Calu3 (cell line): ENCODE data around the gene FTH1. TPM values are rescaled to one million over a fixed set of nuclear protein-coding genes. Genes with fewer than 3 reads are reported as not detected.
A peak's percentile ranks its signal among the peaks of the same experiment; 100 is the strongest.
"Not testable (repeated sequence)": the region's sequence is repeated elsewhere in the genome, so short reads cannot be mapped to it uniquely, and the experiment has no call there.

Experiments
- BruUV-seq: library from RNA; stranded (reverse); fragments of 400-500 nt; replicated peaks from 2 replicates; lab custom pipeline; 2021; lab: Mats Ljungman, UMichigan
- CTCF ChIA-PET: fragments of 300-600 bp; sonication (Branson Sonifier 250); formaldehyde crosslinking; loops from one replicate; lab custom pipeline; 2022; ENCODE audit warnings: antibody characterized with exemption; lab: Charles Lee
- DNase-seq: peaks from one replicate; pipeline ENCODE4 v3.0.0; 2022
- H3K27ac Mint-ChIP-seq: one replicate; pipeline ENCODE4 v1.8.0; 2022; ENCODE audit warnings: mixed read lengths; ENCODE audit not compliant: unreplicated experiment
- H3K27me3 Mint-ChIP-seq: one replicate; pipeline ENCODE4 v1.8.0; 2022; ENCODE audit warnings: mixed read lengths; ENCODE audit not compliant: unreplicated experiment
- H3K36me3 Mint-ChIP-seq: one replicate; pipeline ENCODE4 v1.8.0; 2022; ENCODE audit warnings: mild to moderate bottlenecking, moderate library complexity, mixed read lengths; ENCODE audit not compliant: insufficient read depth, unreplicated experiment
- H3K4me1 Mint-ChIP-seq: one replicate; pipeline ENCODE4 v1.8.0; 2022; ENCODE audit warnings: mild to moderate bottlenecking, low read depth, mixed read lengths; ENCODE audit not compliant: unreplicated experiment
- H3K4me3 Mint-ChIP-seq: one replicate; pipeline ENCODE4 v1.8.0; 2022; ENCODE audit warnings: mild to moderate bottlenecking, low read depth, moderate library complexity, mixed read lengths; ENCODE audit not compliant: unreplicated experiment
- H3K9me3 Mint-ChIP-seq: one replicate; pipeline ENCODE4 v1.8.0; 2022; ENCODE audit warnings: low read depth, mixed read lengths; ENCODE audit not compliant: unreplicated experiment
- intact Hi-C: fragments of 100-400 bp; cut with micrococcal nuclease; formaldehyde crosslinking; loops from one replicate; pipeline ENCODE4 v1.10.0; 2022; ENCODE audit not compliant: unreplicated experiment
- total RNA-seq: library from RNA; stranded (reverse); gene quantifications from 2 replicates; pipeline ENCODE4 v1.2.3, GENCODE V29; 2022
- TF ChIP-seq, protein P1 (sequence below): fragments of 200-600 bp; IDR thresholded peaks from one replicate; pipeline ENCODE4 v1.8.0; 2022; ENCODE audit warnings: antibody characterized with exemption; ENCODE audit not compliant: unreplicated experiment

Gene FTH1
- total RNA-seq, 1 experiment from 2014 or later = 1,555 TPM

DNA sequence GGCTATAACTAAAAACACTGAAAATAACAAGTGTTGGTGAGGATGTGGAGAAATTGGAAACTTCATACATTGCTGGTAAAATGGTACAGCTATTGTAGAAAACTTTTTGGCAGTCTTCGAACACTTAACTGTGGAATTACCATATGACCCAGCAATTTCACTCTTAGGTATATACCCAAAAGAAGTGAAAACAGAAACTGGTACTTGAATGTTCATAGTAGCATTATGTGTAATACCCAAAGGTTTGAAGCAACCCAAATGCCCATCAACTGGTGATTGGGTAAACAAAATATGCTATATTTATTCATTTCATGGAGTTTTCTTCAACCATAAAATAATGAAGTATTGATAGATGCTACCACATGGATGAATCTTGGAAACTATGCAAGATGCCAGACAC is 40.8 kb upstream of the FTH1 start:
- TF ChIP-seq, protein P1, sequence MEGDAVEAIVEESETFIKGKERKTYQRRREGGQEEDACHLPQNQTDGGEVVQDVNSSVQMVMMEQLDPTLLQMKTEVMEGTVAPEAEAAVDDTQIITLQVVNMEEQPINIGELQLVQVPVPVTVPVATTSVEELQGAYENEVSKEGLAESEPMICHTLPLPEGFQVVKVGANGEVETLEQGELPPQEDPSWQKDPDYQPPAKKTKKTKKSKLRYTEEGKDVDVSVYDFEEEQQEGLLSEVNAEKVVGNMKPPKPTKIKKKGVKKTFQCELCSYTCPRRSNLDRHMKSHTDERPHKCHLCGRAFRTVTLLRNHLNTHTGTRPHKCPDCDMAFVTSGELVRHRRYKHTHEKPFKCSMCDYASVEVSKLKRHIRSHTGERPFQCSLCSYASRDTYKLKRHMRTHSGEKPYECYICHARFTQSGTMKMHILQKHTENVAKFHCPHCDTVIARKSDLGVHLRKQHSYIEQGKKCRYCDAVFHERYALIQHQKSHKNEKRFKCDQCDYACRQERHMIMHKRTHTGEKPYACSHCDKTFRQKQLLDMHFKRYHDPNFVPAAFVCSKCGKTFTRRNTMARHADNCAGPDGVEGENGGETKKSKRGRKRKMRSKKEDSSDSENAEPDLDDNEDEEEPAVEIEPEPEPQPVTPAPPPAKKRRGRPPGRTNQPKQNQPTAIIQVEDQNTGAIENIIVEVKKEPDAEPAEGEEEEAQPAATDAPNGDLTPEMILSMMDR = no peak
- BruUV-seq = no TSS peak
- H3K4me3 Mint-ChIP-seq = no peak overlapping the region
- H3K27me3 Mint-ChIP-seq = no peaks in the 10 kb centered on the region
- no peaks in the 10 kb centered on the region for H3K36me3 Mint-ChIP-seq
- intact Hi-C loops = no loop called here
- no peaks in the 10 kb centered on the region for H3K9me3 Mint-ChIP-seq
- CTCF ChIA-PET = no interaction called here
- no peaks in the 10 kb centered on the region for H3K4me1 Mint-ChIP-seq
- no peak overlapping the region for H3K27ac Mint-ChIP-seq
- DNase-seq = no peak

DNA sequence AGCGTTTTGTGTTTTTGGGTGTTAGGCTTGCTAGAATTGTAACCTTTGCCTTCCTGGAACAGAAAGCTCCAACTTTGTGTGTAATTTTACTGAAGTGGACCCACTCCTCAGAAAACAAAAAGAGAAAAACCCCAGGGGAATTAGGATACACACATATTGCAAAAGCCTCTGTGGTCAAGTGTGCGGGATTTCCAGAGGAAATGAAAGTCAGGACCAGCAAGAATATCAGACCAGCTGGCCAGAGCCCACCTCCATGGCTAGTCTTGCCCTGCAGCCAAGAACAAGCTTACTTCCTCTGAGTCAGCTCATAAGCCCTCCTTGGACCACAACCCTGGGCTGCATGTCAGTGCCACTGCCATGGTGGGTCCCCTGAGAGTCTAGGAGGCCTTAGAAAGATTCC is 37.0 kb upstream of the FTH1 start:
- H3K9me3 Mint-ChIP-seq = peaks cover 2% of the 10 kb centered on the region
- H3K4me3 Mint-ChIP-seq = no peak overlapping the region
- no TSS peak for BruUV-seq
- no peaks in the 10 kb centered on the region for H3K27me3 Mint-ChIP-seq
- CTCF ChIA-PET = no interaction called here
- intact Hi-C loops = no loop called here
- H3K27ac Mint-ChIP-seq = no peak overlapping the region
- TF ChIP-seq, protein P1 = no peak
- H3K36me3 Mint-ChIP-seq = no peaks in the 10 kb centered on the region
- DNase-seq = no peak
- H3K4me1 Mint-ChIP-seq = peaks cover 16% of the 10 kb centered on the region

DNA sequence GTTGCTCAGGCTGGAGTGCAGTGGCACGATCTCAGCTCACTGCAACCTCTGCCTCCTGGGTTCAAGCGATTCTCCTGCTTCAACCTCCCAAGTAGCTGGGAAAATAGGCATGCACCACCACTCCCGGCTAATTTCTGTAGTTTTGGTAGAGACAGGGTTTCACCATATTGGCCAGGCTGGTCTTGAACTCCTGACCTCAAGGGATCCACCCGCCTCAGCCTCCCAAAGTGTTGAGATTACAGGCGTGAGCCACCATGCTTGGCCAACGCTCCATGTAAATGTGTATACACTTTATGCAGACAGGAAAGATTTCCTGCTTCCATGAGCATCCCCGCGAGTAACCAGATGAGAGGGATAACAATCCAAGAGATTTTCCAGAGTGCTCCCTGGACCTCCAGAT is 34.8 kb upstream of the FTH1 start:
- BruUV-seq, H3K36me3 Mint-ChIP-seq, intact Hi-C loops, H3K27ac Mint-ChIP-seq, H3K9me3 Mint-ChIP-seq, DNase-seq, H3K4me3 Mint-ChIP-seq, H3K27me3 Mint-ChIP-seq, CTCF ChIA-PET: not testable (repeated sequence)
- H3K4me1 Mint-ChIP-seq = peaks cover 16% of the 10 kb centered on the region

DNA sequence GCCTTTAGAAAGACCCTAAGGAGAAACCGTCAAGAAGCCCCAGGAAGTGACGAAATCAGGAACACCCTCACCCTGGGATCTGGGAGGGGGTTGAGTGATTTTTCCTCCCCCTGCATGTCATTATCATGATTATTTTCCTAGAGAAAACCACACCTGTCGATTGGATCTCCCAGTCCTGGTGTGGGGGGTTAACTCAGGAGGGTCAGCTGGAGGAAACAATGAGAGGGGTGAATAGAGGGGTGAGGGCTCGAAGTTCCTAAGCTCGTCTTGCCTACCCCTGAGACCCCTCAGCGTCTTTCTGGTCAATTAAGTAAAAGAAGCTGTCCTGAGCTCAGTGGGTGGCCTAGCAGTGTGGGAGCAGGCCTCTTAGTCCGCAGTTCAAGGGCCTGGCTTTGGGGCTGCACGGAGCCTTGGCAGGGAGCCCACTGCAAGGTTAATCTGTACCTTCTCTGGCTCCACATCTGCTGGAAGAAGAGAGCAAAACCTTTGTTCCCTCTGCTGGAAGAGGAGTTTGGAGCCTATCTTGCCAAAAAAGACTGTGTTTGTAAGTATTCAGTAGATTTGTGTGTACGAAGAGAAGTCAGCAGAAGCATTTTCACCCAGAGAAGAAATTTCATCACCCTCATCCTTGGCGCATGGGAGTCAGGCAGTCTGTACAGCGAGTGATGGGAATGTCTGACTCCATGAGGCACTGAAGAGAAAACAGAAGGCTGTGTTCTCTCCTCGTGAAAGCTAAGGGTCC is 34.2 kb upstream of the FTH1 start:
- Mint-ChIP-seq H3K4me1 (peaks cover 16% of the 10 kb centered on the region), H3K27ac (no peak overlapping the region), H3K4me3 (no peak overlapping the region), H3K27me3 (no peaks in the 10 kb centered on the region), H3K36me3 (no peaks in the 10 kb centered on the region), H3K9me3 (peaks cover 8% of the 10 kb centered on the region)
- CTCF ChIA-PET = no interaction called here
- intact Hi-C loops = no loop called here
- BruUV-seq = no TSS peak
- TF ChIP-seq, protein P1 = no peak
- DNase-seq = peak; percentile 55
